Measurements from ENCODE around the gene DRD2.

The DRD2 gene

GRCh38 chr11:113481672-113482071, 6.5 kb upstream of the DRD2 start:
- no peak for DNase-seq

GRCh38 chr11:113481226-113481625, 6.0 kb upstream of the DRD2 start:
- DNase-seq = no peak

GRCh38 chr11:113477321-113477720, 2.1 kb upstream of the DRD2 start:
- DNase-seq = peak; percentile 17

DNA sequence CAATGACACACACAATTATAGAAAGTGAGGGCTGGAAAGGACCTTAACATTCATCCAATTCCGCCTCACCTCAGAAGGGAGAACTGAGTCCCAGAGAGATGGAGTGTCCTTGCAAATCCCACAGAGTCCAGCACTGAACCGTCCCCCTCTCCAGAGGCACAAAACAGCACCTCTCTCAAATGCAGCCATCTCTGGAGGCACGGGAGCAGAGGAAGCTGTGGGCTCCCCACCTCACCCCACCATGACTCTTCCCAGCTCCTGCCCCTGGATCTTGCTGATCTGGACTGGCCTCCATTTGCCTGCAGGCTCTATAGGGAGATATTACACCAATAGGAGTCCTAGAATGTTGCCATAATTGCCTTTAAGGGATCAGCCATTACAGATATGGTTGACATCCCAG, 1.4 kb upstream of the DRD2 start:
- DNase-seq = no peak

GRCh38 chr11:113474362-113475159, 637 bp downstream of the DRD2 start:
- DNase-seq = peak; percentile 16

DNA sequence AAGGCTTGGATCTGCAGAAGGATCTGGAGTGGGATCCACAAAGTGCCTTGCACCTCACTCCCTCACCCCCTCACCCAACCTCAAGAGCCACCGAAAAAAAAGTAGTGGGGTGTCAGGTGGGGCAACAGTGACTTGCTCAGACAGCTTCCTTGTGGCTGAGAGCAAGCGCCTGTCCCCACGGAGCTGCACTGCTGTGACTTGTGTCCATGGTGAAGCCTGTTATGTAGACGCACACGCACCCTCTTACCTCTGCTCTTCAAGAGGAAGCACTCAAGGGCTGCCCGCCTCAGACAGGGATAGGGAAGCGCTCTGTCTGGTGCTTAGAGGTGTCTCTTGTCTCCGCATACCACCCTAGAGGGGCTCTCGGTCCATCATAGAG, 1.2 kb downstream of the DRD2 start:
- DNase-seq = peak; percentile 33

DNA sequence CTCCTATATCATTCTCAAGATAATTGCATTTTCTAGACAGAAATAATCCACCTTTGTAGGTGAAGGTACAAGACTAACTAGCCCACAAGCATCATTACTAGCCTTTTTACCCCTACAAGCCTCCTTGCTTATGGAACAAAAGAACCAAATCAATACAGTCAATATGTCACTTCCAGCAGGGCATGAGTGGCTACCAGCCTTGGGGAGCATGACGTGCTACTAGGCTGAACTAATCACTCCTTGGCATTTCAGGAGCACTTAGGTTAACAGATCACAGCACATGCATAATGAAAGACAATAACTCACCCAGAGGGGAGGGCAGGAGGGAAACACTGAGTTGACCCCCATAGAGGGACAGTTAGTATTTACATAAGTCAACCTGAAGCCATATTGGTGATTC, 2.7 kb downstream of the DRD2 start:
- DNase-seq = no peak

GRCh38 chr11:113470233-113470632, 5.0 kb downstream of the DRD2 start:
- DNase-seq = no peak

DNA sequence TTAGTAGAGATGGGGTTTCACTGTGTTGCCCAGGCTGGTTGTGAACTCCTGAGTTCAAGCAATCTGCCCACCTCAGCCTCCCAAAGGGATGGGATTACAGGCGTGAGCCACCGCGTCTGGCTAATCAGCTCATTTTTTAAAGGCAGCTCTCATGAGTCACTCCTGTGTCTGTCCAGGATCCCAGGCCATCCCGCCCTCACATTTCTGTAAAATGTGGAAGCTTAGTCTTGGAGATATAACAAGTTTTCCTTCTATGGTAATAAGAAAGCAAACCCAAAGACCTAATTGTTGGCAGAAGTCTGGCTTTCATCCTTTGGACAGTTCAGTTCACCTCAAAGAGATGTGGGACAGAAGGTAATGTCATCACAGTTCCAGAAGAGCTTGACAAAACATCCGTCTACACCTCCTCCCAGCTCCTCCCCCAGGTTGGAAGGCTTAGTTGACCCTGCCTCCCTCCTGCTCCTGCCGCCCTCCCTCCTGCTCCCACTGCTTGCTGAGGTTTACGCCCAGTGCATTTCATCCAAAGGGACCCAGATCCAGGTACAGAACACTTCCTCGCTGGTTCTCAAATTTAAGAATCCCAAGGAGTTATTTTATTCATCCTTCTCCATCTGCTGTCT, 6.4 kb downstream of the DRD2 start:
- DNase-seq = no peak

GRCh38 chr11:113467545-113467944, 7.7 kb downstream of the DRD2 start:
- DNase-seq = no peak

DNA sequence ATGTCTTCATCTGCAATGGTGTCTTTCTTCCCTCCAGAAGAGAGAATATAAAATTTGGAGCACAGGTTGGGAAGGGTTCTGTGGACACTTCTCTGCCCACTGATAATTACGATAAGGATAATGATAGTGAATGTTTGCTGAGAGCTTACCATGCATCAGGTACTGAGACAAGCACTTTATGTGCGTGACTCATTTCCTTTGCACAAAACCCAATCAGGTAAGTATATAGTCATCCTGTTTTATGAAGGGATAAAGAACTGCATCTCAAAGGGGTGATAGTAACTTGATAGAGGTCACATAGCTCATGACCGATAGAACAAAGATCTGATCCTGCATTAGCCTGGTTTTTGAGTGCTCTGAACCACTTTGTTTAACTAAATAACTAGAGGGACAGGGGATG, 9.4 kb downstream of the DRD2 start:
- DNase-seq = no peak

GRCh38 chr11:113464416-113464815, 10.8 kb downstream of the DRD2 start:
- no peak for DNase-seq

GRCh38 chr11:113462830-113463229, 12.4 kb downstream of the DRD2 start:
- DNase-seq = no peak

- no peak for DNase-seq
Observed at GRCh38 chr11:113461639-113462038, 13.6 kb downstream of the DRD2 start.

GRCh38 chr11:113460469-113460868, 14.7 kb downstream of the DRD2 start:
- DNase-seq = no peak

DNA sequence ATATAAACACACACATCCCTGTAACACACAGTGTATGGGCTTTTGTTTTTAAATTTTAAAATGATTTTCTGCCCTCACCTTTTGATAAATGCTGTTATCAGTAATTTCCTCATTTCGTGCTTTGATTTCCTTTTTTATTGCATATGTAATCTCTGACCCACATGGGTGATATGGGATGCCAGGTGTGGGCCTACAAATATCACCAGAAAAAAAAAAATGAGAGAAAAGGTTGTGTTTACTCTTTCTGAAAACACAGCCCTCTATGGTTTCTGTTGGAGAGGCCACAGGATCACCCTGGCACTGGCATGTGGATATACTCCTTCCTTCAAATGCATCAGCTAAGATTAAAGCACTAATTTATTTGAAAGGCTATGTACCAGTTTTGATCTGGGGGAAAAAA, 17.0 kb downstream of the DRD2 start:
- no peak for DNase-seq

DNA sequence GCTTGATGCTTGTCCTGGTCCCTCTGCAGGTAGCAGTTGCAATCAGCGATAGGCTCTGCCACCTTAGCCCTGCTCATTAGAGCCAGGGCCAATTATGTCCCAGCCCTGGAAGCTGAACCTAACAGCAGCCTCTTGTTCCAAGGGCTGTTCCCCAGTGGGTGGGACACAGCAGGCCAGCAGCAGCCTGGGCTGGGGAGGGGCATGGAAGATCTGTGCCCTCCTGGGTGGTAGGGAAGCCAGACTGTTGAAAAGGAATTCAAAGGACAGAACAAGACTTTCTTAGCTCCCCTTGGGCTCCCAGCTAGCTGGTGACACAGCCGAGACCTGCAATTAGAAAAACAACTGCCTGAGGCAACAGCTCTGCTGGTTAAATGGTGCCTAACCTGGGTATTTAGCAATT, 17.4 kb downstream of the DRD2 start:
- no peak for DNase-seq

GRCh38 chr11:113454455-113454854, 20.7 kb downstream of the DRD2 start:
- DNase-seq = no peak

DNA sequence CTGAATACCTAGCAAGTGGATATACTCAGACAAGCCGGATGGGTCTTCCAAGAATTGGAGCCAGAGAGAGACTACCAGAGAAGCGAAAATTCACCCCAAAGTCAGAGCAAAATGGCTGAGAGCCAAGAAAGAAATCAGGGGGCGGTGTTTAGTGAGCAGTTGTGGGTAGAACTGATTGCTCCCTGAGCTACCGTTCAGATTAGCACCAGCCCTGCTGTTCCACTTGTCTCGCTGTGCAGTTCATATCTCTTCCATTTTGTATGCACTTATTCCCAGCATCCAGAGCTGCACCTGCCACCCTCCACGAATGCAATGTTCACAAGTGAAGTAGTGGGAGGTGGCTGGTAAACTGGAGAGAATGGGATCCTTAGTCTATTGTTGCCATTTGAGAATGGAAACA, 25.5 kb downstream of the DRD2 start:
- no peak for DNase-seq

- DNase-seq = no peak
Observed at GRCh38 chr11:113448316-113448677, 26.9 kb downstream of the DRD2 start.

DNA sequence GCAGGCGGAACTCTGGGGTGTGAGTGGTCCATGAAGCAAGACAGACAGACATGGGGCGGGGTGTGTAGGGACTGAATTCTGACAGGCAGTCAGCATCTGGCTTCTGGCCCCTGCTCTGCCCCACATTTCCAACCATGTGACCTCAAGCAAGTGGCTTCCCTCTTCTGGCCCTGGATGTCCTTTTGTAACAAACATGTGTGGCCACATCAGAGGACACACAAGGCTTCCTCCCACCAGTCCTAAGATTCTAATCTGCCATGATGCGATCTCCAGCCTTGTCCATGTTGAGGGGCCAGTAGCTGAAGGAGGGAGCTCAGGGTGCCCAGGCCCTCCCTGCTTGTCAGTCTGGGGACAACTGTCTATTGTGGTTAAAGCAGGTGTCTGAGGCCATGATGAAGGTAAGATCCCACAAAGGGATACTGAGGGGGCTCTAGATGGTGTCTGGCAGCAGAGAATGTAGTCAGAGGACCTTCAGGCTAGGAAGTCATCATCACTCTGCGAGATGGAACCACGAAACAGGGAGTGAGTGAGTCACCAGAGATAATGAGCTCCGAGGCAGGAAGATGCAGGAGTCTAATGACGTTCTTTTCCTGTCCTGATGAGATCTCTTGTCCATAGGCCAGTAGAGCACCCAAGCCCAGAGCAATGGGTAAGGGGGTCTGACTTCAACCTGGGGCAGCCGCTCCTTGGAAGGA, 27.4 kb downstream of the DRD2 start:
- DNase-seq = no peak

DNA sequence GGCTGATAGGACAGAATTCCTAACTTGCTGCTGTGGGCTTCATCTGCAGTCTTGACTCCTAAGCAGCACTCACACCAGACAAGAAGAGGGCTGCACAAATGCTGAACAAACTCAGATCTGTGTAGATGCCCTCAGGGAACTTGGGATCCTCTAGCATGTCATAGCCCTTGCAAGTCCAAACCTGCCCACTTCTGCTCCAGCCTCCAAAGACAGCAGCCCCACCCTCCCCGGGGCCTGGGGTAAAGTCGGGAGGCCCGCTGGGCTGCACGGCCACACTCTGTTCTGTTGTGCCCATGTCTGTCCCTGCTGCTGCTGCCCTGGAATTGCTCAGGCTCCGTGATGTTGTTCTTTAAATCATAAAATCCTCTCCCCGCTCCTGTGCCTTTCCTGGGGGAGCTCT, 28.3 kb downstream of the DRD2 start:
- DNase-seq = peak; percentile 25

DNA sequence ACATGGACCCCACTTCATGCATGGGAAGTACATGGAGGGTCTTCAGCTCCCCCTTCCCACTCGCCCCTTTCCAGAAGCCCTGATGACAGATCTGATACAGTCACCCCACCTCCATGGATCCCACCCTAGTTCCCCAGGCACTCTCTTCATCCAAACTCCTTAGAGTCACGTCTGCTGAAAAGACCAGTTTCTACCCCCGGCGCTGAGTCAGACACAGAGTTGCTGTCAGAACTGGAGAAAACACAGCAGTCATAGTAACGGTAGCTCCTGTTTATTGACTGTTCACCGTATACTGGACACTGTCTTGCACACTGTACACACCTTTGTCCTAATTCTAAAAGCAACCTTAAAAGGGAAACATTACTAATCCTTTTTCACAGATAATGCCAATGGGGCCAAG, 29.1 kb downstream of the DRD2 start:
- no peak for DNase-seq

GRCh38 chr11:113444502-113445123, 30.6 kb downstream of the DRD2 start:
- no peak for DNase-seq
